ENCODE results near the gene ANKRD29. TPM values are rescaled to one million over a fixed set of nuclear protein-coding genes. Genes with fewer than 3 reads are reported as not detected.

ANKRD29 gene
- total and polyA plus RNA-seq, 10 of the 15 experiments (the other 5 are each of a cell fraction or from before 2014, with no cell fraction given): 0.53 to 9.2 (median 1.6) TPM

DNA sequence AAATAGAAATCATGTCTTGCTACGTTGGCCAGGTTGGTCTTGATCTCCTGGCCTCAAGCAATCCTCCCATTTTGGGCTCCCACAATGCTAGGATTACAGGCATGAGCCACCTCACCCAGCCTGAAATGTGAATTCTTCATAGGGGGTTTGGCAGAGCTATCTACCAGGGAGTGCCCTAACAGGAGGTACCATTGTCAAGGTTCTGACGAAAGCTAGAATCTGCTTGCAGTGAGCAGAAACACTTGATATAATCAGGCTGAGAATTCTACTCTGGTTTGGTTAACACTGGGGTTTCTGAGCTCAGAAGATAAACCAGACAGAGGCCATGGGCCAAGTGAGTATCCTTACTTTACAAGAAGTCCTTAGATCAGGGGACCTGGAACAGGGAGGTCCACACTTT is 19.3 kb upstream of the ANKRD29 start:
- no peak for FAIRE-seq
- in situ Hi-C loops (cut with MboI): no loop called here
- intact Hi-C loops (cut with micrococcal nuclease; ENCODE audit: unreplicated experiment): loop anchor here (2.0 kb wide), 1 partner anchor 53 kb away; no protein-coding TSS in a partner anchor
- TF ChIP-seq TCF3 (IDR thresholded peaks at IDR 0.05; ENCODE audit: borderline replicate concordance, insufficient read depth, low read depth, low read length) (no peak), IKZF1 (conservative IDR thresholded peaks at IDR 0.05) (no peak), SREBF2 (IDR thresholded peaks at IDR 0.05; ENCODE audit: low read length) (no peak), ESRRA (IDR thresholded peaks at IDR 0.05; ENCODE audit: low read length) (no peak), SUPT20H (IDR thresholded peaks at IDR 0.05; ENCODE audit: borderline replicate concordance, control insufficient read depth, low read depth, low read length) (no peak), CREB1 (IDR thresholded peaks at IDR 0.05; ENCODE audit: low read depth) (no peak), RBBP5 (conservative IDR thresholded peaks at IDR 0.05) (no peak), HDGF (IDR thresholded peaks at IDR 0.05) (no peak), GATAD2B (conservative IDR thresholded peaks at IDR 0.05; ENCODE audit: low read depth) (no peak), SMAD1 (IDR thresholded peaks at IDR 0.05; ENCODE audit: low read depth, partially characterized antibody) (no peak), BACH1 (IDR thresholded peaks at IDR 0.05; ENCODE audit: borderline replicate concordance) (no peak), NR2F1 (conservative IDR thresholded peaks at IDR 0.05) (no peak), BCL11A (IDR thresholded peaks at IDR 0.05; ENCODE audit: low read depth, low read length) (no peak), KLF5 (IDR thresholded peaks at IDR 0.05; ENCODE audit: partially characterized antibody) (no peak)
- TF ChIP-seq, protein P1, sequence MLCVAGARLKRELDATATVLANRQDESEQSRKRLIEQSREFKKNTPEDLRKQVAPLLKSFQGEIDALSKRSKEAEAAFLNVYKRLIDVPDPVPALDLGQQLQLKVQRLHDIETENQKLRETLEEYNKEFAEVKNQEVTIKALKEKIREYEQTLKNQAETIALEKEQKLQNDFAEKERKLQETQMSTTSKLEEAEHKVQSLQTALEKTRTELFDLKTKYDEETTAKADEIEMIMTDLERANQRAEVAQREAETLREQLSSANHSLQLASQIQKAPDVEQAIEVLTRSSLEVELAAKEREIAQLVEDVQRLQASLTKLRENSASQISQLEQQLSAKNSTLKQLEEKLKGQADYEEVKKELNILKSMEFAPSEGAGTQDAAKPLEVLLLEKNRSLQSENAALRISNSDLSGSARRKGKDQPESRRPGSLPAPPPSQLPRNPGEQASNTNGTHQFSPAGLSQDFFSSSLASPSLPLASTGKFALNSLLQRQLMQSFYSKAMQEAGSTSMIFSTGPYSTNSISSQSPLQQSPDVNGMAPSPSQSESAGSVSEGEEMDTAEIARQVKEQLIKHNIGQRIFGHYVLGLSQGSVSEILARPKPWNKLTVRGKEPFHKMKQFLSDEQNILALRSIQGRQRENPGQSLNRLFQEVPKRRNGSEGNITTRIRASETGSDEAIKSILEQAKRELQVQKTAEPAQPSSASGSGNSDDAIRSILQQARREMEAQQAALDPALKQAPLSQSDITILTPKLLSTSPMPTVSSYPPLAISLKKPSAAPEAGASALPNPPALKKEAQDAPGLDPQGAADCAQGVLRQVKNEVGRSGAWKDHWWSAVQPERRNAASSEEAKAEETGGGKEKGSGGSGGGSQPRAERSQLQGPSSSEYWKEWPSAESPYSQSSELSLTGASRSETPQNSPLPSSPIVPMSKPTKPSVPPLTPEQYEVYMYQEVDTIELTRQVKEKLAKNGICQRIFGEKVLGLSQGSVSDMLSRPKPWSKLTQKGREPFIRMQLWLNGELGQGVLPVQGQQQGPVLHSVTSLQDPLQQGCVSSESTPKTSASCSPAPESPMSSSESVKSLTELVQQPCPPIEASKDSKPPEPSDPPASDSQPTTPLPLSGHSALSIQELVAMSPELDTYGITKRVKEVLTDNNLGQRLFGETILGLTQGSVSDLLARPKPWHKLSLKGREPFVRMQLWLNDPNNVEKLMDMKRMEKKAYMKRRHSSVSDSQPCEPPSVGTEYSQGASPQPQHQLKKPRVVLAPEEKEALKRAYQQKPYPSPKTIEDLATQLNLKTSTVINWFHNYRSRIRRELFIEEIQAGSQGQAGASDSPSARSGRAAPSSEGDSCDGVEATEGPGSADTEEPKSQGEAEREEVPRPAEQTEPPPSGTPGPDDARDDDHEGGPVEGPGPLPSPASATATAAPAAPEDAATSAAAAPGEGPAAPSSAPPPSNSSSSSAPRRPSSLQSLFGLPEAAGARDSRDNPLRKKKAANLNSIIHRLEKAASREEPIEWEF (IDR thresholded peaks at IDR 0.05; ENCODE audit: insufficient replicate concordance, low read depth, low read length): no peak
- TF ChIP-seq, protein P2, sequence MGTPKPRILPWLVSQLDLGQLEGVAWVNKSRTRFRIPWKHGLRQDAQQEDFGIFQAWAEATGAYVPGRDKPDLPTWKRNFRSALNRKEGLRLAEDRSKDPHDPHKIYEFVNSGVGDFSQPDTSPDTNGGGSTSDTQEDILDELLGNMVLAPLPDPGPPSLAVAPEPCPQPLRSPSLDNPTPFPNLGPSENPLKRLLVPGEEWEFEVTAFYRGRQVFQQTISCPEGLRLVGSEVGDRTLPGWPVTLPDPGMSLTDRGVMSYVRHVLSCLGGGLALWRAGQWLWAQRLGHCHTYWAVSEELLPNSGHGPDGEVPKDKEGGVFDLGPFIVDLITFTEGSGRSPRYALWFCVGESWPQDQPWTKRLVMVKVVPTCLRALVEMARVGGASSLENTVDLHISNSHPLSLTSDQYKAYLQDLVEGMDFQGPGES (IDR thresholded peaks at IDR 0.05): no peak
- TF ChIP-seq, protein P3, sequence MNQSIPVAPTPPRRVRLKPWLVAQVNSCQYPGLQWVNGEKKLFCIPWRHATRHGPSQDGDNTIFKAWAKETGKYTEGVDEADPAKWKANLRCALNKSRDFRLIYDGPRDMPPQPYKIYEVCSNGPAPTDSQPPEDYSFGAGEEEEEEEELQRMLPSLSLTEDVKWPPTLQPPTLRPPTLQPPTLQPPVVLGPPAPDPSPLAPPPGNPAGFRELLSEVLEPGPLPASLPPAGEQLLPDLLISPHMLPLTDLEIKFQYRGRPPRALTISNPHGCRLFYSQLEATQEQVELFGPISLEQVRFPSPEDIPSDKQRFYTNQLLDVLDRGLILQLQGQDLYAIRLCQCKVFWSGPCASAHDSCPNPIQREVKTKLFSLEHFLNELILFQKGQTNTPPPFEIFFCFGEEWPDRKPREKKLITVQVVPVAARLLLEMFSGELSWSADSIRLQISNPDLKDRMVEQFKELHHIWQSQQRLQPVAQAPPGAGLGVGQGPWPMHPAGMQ (IDR thresholded peaks at IDR 0.05; ENCODE audit: borderline replicate concordance): no peak
- TF ChIP-seq, protein P4, sequence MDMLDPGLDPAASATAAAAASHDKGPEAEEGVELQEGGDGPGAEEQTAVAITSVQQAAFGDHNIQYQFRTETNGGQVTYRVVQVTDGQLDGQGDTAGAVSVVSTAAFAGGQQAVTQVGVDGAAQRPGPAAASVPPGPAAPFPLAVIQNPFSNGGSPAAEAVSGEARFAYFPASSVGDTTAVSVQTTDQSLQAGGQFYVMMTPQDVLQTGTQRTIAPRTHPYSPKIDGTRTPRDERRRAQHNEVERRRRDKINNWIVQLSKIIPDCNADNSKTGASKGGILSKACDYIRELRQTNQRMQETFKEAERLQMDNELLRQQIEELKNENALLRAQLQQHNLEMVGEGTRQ (IDR thresholded peaks at IDR 0.05; ENCODE audit: borderline replicate concordance, low read depth, low read length): no peak

More for the DNA sequence above, 19.3 kb upstream of the ANKRD29 start:
- Histone ChIP-seq H3K9me3 (replicated peaks; ENCODE audit: control insufficient read depth, insufficient read depth, low read length) (no peaks in the 10 kb centered on the region), H3K4me2 (ENCODE audit: control insufficient read depth, insufficient read depth) (no peak overlapping the region), H3K79me2 (ENCODE audit: control insufficient read depth, insufficient read depth, low read length) (no peaks in the 10 kb centered on the region), H3K36me3 (ENCODE audit: control insufficient read depth in 2 of 2, insufficient read depth in 2 of 2, low read length in 1 of 2) (no peaks in the 10 kb centered on the region), H2AFZ (ENCODE audit: control insufficient read depth, low read depth, low read length) (no peak overlapping the region), H3K4me3 (no peak overlapping the region), H3K27me3 (replicated peaks in 1 of 2; ENCODE audit: control insufficient read depth in 2 of 2, insufficient read depth in 2 of 2, low read length in 1 of 2) (peaks cover 0 to 2% of the 10 kb centered on the region in 2 experiments; a peak in 1 of 4 replicates), H3K9ac (ENCODE audit: control insufficient read depth, insufficient read depth, low read length) (no peak overlapping the region), H3K27ac (ENCODE audit: control insufficient read depth, insufficient read depth) (no peak overlapping the region), H3K4me1 (ENCODE audit: control insufficient read depth, insufficient read depth, low read length) (no peaks in the 10 kb centered on the region), H4K20me1 (ENCODE audit: control insufficient read depth, insufficient read depth) (no peaks in the 10 kb centered on the region)
- ChIA-PET RAD21 (ENCODE audit: unreplicated experiment) (interaction anchor here (0.7 to 1.3 kb wide), 3 partner anchors 11 to 23 kb away, joined by 3 to 5 read pairs (median 3); no protein-coding TSS in a partner anchor), POLR2A (no interaction called here), SMC1A (ENCODE audit: uncharacterized antibody, unreplicated experiment) (interaction anchor here (0.6 to 1.3 kb wide), 4 partner anchors 14 to 190 kb away, joined by 3 to 4 read pairs (median 4); no protein-coding TSS in a partner anchor), CTCF (interaction anchor here (1.2 to 1.6 kb wide), 2 partner anchors 11 to 12 kb away, joined by 3 to 4 read pairs; no protein-coding TSS in a partner anchor)
- no TSS peak for BruUV-seq (replicated peaks)
- no peak for DNase-seq (ENCODE audit: low read depth, low spot score)
- 15% methylated on average over 2 of the region's 2 CpGs for WGBS (ENCODE audit: insufficient coverage, insufficient replicate concordance, low lambda C conversion rate, missing lambda C conversion rate)
- ATAC-seq: peak; percentile 75
